Spinal cord (tissue), 10 donors: ENCODE results near the gene ARHGAP31. TPM values are rescaled to one million over a fixed set of nuclear protein-coding genes. Genes with fewer than 3 reads are reported as not detected.
"Not testable (repeated sequence)": the region's sequence is repeated elsewhere in the genome, so short reads cannot be mapped to it uniquely, and the experiment has no call there.

Experiments used
- DNase-seq, 6 donors: peaks; one replicate each; pipeline versions ENCODE4 v3.0.0 to v3.0.0-alpha.2; 2013 to 2015; ENCODE audit warnings: low spot score in 6 of 6, low read depth in 4 of 6
- H3K27ac ChIP-seq: one replicate; pipeline ENCODE4 v1.5.1; 2013; ENCODE audit warnings: low read depth, low read length, control low read depth
- H3K27me3 ChIP-seq: one replicate; pipeline ENCODE4 v1.6.1; 2013; ENCODE audit warnings: low read length; ENCODE audit not compliant: control insufficient read depth, insufficient read depth
- H3K36me3 ChIP-seq: one replicate; pipeline ENCODE4 v1.6.1; 2013; ENCODE audit warnings: low read length; ENCODE audit not compliant: control insufficient read depth, insufficient read depth
- H3K4me1 ChIP-seq: one replicate; pipeline ENCODE4 v1.6.1; 2013; ENCODE audit warnings: low read length; ENCODE audit not compliant: control insufficient read depth, insufficient read depth
- H3K4me3 ChIP-seq: one replicate; pipeline ENCODE4 v1.5.1; 2013; ENCODE audit warnings: low read depth, low read length, control low read depth
- H3K9me3 ChIP-seq: one replicate; pipeline ENCODE4 v1.6.1; 2013; ENCODE audit warnings: low read length; ENCODE audit not compliant: control insufficient read depth, insufficient read depth
- WGBS: methylation state at CpG from one replicate; pipeline ENCODE4 v1.1.5; 2013; ENCODE audit warnings: missing lambda C conversion rate; ENCODE audit not compliant: insufficient coverage; 5-methylcytosine and 5-hydroxymethylcytosine counted together
- polyA plus RNA-seq, 2 donors: library from polyadenylated mRNA; unstranded; fragments of 120-200 nt; gene quantifications; one replicate each; pipeline ENCODE4 v1.2.1, GENCODE V29; 2013; ENCODE audit not compliant: insufficient read length in 2 of 2
- total RNA-seq, 2 donors: library from RNA; depleted of rRNA in 1 of 2; stranded (reverse); fragments of 120-200 nt in 1 of 2; fragments of >200 nt in 1 of 2; gene quantifications; one replicate each; pipeline versions ENCODE4 v1.2.3 to v1.2.4, GENCODE V29; 2013 to 2014
- donor health status: healthy.

The ARHGAP31 gene
- total and polyA plus RNA-seq, 4 donors = 15.0 to 27.9 (median 21.4) TPM

GRCh38 chr3:119270212-119270611 is 24.0 kb upstream of the ARHGAP31 start:
- WGBS = no CpG with 5 or more reads among the region's 2 CpGs
- H3K36me3 ChIP-seq, DNase-seq, H3K4me1 ChIP-seq, H3K27me3 ChIP-seq, H3K4me3 ChIP-seq, H3K27ac ChIP-seq, H3K9me3 ChIP-seq: not testable (repeated sequence)

GRCh38 chr3:119276680-119277079 is 17.5 kb upstream of the ARHGAP31 start:
- H3K27me3 ChIP-seq = no peaks in the 10 kb centered on the region
- DNase-seq = no peak
- H3K36me3 ChIP-seq = no peaks in the 10 kb centered on the region
- WGBS = no CpG with 5 or more reads among the region's 5 CpGs
- H3K4me1 ChIP-seq = peaks cover 12% of the 10 kb centered on the region
- no peak overlapping the region for H3K27ac ChIP-seq
- H3K9me3 ChIP-seq = no peaks in the 10 kb centered on the region
- no peak overlapping the region for H3K4me3 ChIP-seq

- peak in 3 of 6 donors; percentile 42 to 61 (median 58) for DNase-seq
Observed at GRCh38 chr3:119279101-119279554, 15.1 kb upstream of the ARHGAP31 start.

GRCh38 chr3:119279584-119280243 is 14.5 kb upstream of the ARHGAP31 start:
- Histone ChIP-seq H3K4me1 (peaks cover 12% of the 10 kb centered on the region), H3K36me3 (no peaks in the 10 kb centered on the region), H3K9me3 (peaks cover 6% of the 10 kb centered on the region), H3K27ac (peak overlapping the region; percentile 87), H3K4me3 (no peak overlapping the region), H3K27me3 (no peaks in the 10 kb centered on the region)
- DNase-seq = peak in 2 of 6 donors; percentile 30 to 40
- 33% methylated on average over 3 of the region's 5 CpGs for WGBS

More at GRCh38 chr3:119279101-119279554, 15.1 kb upstream of the ARHGAP31 start:
- H3K27me3 ChIP-seq = no peaks in the 10 kb centered on the region
- H3K36me3 ChIP-seq = no peaks in the 10 kb centered on the region
- 20% methylated on average over 1 of the region's 6 CpGs for WGBS
- no peak overlapping the region for H3K4me3 ChIP-seq
- H3K27ac ChIP-seq = peak overlapping the region; percentile 87
- peaks cover 6% of the 10 kb centered on the region for H3K9me3 ChIP-seq
- peaks cover 12% of the 10 kb centered on the region for H3K4me1 ChIP-seq

GRCh38 chr3:119288669-119289403 is 5.3 kb upstream of the ARHGAP31 start:
- H3K4me3 ChIP-seq = no peak overlapping the region
- H3K36me3 ChIP-seq = no peaks in the 10 kb centered on the region
- DNase-seq = no peak
- H3K4me1 ChIP-seq = peaks cover 8% of the 10 kb centered on the region
- H3K27me3 ChIP-seq = no peaks in the 10 kb centered on the region
- H3K9me3 ChIP-seq = peaks cover 4% of the 10 kb centered on the region
- 83% methylated on average over 3 of the region's 3 CpGs for WGBS
- no peak overlapping the region for H3K27ac ChIP-seq

- H3K27ac ChIP-seq = no peak overlapping the region
- H3K4me1 ChIP-seq = peaks cover 9% of the 10 kb centered on the region
- H3K4me3 ChIP-seq = no peak overlapping the region
- H3K36me3 ChIP-seq = no peaks in the 10 kb centered on the region
- WGBS = 100% methylated on average over 2 of the region's 2 CpGs
- H3K27me3 ChIP-seq = peaks cover 3% of the 10 kb centered on the region
- peaks cover 4% of the 10 kb centered on the region for H3K9me3 ChIP-seq
- no peak for DNase-seq
Observed at GRCh38 chr3:119289404-119289770, 4.8 kb upstream of the ARHGAP31 start.

GRCh38 chr3:119290613-119291012 is 3.6 kb upstream of the ARHGAP31 start:
- H3K36me3 ChIP-seq = no peaks in the 10 kb centered on the region
- H3K27ac ChIP-seq = no peak overlapping the region
- H3K27me3 ChIP-seq = peaks cover 3% of the 10 kb centered on the region
- peaks cover 15% of the 10 kb centered on the region for H3K4me1 ChIP-seq
- DNase-seq = no peak
- no peak overlapping the region for H3K4me3 ChIP-seq
- peaks cover 4% of the 10 kb centered on the region for H3K9me3 ChIP-seq

- H3K4me3 ChIP-seq = no peak overlapping the region
- H3K27ac ChIP-seq = no peak overlapping the region
- peaks cover 3% of the 10 kb centered on the region for H3K27me3 ChIP-seq
- no peaks in the 10 kb centered on the region for H3K36me3 ChIP-seq
- no peak for DNase-seq
- H3K9me3 ChIP-seq = peaks cover 4% of the 10 kb centered on the region
- H3K4me1 ChIP-seq = peaks cover 15% of the 10 kb centered on the region
- WGBS = 90% methylated on average over 2 of the region's 7 CpGs
Observed at GRCh38 chr3:119291062-119291700, 3.0 kb upstream of the ARHGAP31 start.

- H3K4me1 ChIP-seq = peaks cover 27% of the 10 kb centered on the region
- H3K27me3 ChIP-seq = peaks cover 3% of the 10 kb centered on the region
- no peaks in the 10 kb centered on the region for H3K36me3 ChIP-seq
- no peak overlapping the region for H3K27ac ChIP-seq
- H3K4me3 ChIP-seq = no peak overlapping the region
- no peaks in the 10 kb centered on the region for H3K9me3 ChIP-seq
- WGBS = 96% methylated on average over 4 of the region's 4 CpGs
- no peak for DNase-seq
Observed at GRCh38 chr3:119292666-119293065, 1.5 kb upstream of the ARHGAP31 start.
